Dermis microvascular lymphatic vessel endothelial cell (primary cell): Measurements from ENCODE around the gene SNX30. TPM values are rescaled to one million over a fixed set of nuclear protein-coding genes. Genes with fewer than 3 reads are reported as not detected.
"Not testable (repeated sequence)": the region's sequence is repeated elsewhere in the genome, so short reads cannot be mapped to it uniquely, and the experiment has no call there.

Source experiments
- DNase-seq, 2 donors: peaks; one replicate each; pipeline versions ENCODE4 v3.0.0 to v3.0.0-alpha.2; 2010; ENCODE audit warnings: low read depth in 2 of 2
- total RNA-seq: library from RNA; depleted of rRNA; stranded (reverse); fragments of >200 nt; gene quantifications from 2 replicates; pipeline ENCODE4 v1.2.1, GENCODE V29; 2014

Gene SNX30, protein sequence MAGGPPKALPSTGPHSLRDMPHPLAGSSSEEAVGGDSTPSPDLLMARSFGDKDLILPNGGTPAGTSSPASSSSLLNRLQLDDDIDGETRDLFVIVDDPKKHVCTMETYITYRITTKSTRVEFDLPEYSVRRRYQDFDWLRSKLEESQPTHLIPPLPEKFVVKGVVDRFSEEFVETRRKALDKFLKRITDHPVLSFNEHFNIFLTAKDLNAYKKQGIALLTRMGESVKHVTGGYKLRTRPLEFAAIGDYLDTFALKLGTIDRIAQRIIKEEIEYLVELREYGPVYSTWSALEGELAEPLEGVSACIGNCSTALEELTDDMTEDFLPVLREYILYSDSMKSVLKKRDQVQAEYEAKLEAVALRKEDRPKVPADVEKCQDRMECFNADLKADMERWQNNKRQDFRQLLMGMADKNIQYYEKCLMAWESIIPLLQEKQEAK
- total RNA-seq, result 5.9 and 9.7 TPM in 2 replicates

- DNase-seq, result peak; percentile 65 to 87
These were observed at the start of gene SNX30 for GRCh38 chr9:112750016-112750763. TSS of gene SNX30 (plus strand) at chr9:112750760. CDS start at chr9:112751002, 242 bp downstream.

- no peak for DNase-seq
These were observed 47.3 kb upstream of the SNX30 start for GRCh38 chr9:112703304-112703703.

- DNase-seq, result peak; percentile 36
These were observed 44.7 kb upstream of the SNX30 start for GRCh38 chr9:112705768-112706427.

DNA sequence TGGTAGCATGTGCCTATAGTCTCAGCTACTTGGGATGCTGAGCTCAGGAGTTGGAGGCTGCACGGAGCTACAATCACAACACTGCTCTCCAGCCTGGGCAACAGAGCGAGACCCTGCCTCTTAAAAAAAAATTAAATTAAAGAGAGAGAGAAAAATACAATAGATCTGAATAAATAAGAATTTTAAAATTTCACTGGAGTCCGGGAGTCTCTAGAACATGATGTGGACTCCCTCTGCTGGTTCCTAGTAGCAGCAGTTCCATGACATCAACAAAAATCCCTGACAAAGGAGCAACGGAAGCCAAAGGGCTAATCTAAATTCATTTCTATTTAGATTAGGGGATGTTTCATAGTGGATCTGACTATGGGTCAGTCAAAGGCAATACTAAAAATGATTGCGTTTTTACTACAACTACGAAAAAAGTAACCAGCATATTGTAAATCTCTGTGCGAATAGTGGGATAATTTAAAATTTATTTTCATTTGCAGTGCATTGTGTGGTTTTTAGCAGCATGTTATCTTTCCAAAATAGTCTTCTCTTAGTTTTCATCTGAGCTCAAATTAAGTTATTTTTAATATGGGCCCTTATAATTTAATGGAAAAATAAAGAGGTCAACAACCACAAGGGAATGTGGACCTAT, 39.4 kb upstream of the SNX30 start:
- peak; percentile 50 to 57 for DNase-seq

- DNase-seq, result no peak
These were observed 37.9 kb upstream of the SNX30 start for GRCh38 chr9:112712678-112713077.

GRCh38 chr9:112717661-112718331, 32.8 kb upstream of the SNX30 start, which contains the start of gene INIP:
TSS of gene INIP (minus strand) at chr9:112718117. CDS start at chr9:112716485, 1,632 bp downstream.
- peak; percentile 93 to 97 for DNase-seq

- DNase-seq, result no peak
These were observed 31.3 kb upstream of the SNX30 start for GRCh38 chr9:112719241-112719691.

- DNase-seq, result no peak
These were observed 30.9 kb upstream of the SNX30 start for GRCh38 chr9:112719696-112720095.

GRCh38 chr9:112720113-112720780, 30.3 kb upstream of the SNX30 start:
- DNase-seq, result no peak

DNA sequence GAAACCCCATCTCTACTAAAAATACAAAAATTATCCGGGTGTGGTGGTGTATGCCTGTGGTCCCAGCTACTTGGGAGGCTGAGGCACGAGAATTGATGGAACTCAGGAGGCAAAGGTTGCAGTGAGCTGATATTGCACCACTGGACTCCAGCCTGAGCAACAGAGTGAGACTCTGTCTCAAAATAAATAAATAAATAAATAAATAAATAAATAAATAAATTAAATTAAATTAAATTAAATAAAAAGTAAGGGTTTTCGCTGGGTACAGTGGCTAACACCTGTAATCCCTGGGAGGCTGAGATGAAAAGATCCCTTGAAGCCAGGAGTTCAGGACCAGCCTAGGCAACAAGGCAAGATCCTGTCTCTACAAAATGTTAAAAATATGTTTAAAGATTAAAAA, 27.8 kb upstream of the SNX30 start:
- DNase-seq, result not testable (repeated sequence)

GRCh38 chr9:112725961-112726360, 24.6 kb upstream of the SNX30 start:
- DNase-seq, result no peak

- DNase-seq, result no peak
These were observed 24.1 kb upstream of the SNX30 start for GRCh38 chr9:112726428-112726827.

DNA sequence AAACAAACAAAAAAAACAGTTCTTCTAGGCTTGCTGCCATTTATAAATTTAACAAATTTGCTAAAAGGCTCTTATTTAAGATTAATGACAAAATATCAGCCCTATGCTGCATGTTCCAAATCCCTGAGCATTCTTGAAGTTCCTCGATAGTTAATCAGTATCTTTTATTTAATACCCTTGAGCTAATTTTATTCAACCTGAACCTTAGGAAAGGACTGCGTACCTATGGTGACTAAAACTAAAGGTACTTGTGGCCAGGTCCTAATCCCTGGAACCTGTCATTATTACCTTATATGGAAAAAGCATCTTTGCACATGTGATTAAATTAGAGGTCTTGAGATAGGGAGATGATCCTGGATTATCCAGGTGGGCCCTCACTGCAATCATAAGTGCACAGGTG, 22.2 kb upstream of the SNX30 start:
- DNase-seq, result no peak

DNA sequence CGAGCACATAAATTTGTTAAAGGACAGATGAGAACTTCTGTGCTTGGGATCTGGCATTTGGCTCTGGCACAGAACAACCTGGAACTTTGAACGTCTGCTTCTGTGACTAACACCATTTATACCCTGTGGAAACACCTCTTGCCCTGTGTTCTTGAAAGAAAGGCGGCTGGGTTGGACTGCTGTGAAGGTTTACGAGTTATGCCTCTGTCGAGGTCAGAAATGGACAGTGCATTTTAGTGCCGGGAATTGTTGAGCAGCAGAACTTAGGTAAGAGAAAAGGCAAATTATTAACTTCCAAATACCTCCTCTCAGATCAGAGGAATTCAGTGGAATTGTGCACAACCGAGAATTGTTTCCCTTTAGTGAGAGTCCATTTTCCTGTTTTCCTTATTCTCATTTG, 18.6 kb upstream of the SNX30 start:
- DNase-seq, result no peak

DNA sequence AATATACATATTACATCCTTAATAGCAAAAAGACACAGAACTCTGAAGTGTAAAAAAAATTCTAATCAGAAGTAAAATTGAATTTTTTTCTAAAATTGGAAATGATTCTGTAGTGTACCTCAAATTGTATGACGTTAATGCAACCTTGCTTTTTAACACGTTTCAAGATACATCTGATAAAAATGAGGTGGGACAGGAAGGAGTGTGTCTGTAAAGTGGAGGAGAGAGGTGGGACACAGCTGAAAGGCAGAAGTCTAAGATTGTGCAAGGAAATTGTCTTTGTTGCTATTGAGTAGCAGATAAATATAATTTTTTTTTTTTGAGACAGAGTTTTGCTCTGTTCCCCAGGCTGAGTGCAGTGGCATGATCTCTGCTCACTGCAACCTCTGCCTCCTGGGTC, 15.7 kb upstream of the SNX30 start:
- no peak for DNase-seq

DNA sequence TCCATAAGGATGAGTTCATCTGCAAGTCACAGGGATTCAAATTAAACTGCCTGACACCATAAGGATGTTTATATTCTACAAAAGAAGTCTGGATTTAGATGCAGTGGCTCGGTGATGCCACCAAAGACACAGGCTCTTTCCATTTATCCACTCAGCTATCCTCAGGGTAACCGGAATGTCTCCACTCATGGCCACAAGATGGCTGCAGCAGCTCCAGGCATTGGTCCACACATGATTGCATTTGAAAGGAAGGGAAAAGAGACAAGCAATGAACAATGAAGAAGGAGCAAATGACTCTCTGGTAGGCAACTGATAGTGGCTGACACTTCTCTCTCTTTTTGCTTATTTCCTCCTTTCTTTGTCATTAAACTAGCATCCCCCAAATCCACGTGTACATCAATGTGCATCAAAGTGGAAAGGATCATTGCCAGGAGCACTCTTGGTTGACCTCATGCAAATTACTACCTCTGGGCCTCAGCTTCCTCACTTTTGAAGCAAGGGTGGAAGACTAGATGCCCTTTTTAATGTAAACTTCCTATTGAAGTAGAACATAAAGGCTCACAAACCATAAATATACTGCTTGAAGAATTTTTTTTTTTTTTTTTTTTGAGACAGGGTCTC, 7.2 kb upstream of the SNX30 start:
- no peak for DNase-seq

- DNase-seq, result no peak
These were observed 6.4 kb upstream of the SNX30 start for GRCh38 chr9:112744177-112744576.

DNA sequence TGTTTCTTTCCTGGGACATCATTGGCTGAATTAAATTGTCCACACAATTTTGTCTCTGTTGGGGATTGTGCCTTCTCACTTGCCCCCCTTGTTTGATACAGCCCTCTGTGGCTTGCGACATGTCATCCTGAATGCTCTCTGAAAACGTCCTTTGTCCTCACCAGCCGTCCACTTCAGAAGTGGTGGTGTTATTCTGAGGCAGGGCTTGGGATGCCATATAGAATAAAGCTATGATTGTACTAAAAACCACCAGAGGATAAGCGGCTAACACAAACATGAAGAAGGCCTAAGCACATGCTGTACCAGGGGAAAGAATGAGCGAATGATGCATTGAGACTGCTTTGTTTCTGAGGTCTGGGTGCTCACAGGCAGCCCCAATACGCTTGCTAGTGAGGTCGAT, 3.5 kb upstream of the SNX30 start:
- no peak for DNase-seq

DNA sequence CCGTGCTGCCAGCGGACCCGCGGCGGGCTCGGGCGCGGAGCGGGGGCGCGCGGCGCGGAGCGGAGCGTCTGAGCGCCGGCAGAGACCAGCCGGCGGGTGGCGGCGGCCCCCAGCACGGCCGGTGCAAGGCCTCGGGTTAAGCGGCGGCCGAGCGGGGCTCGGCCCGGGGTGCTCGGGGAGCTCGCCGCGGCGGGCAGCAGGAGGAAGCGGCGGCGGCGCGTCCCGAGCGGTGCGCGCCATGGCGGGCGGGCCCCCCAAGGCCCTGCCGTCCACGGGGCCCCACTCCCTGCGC, 150 bp downstream of the SNX30 start:
- DNase-seq, result no peak
